Colonic mucosa (tissue), 4 donors: ENCODE results near the gene DCAF4L1. TPM values are rescaled to one million over a fixed set of nuclear protein-coding genes. Genes with fewer than 3 reads are reported as not detected.

Experiments
- DNase-seq: peaks from one replicate; pipeline ENCODE4 v3.0.0-alpha.2; 2020
- H3K27ac ChIP-seq: fragments of 200-600 bp; one replicate; pipeline ENCODE4 v1.8.0; 2021
- H3K27me3 ChIP-seq: fragments of 200-600 bp; one replicate; pipeline ENCODE4 v1.8.0; 2021
- H3K36me3 ChIP-seq: fragments of 200-600 bp; one replicate; pipeline ENCODE4 v1.8.0; 2021
- H3K4me1 ChIP-seq: fragments of 200-600 bp; one replicate; pipeline ENCODE4 v1.8.0; 2021; ENCODE audit warnings: mild to moderate bottlenecking
- H3K4me3 ChIP-seq: fragments of 200-600 bp; one replicate; pipeline ENCODE4 v1.8.0; 2021
- H3K9ac ChIP-seq, 2 donors: one replicate each; pipeline ENCODE4 v1.7.0; 2013; ENCODE audit warnings: control low read depth in 2 of 2, low read depth in 2 of 2, low read length in 2 of 2
- H3K9me3 ChIP-seq: fragments of 200-600 bp; one replicate; pipeline ENCODE4 v1.8.0; 2021
- intact Hi-C: fragments of 100-400 bp; cut with DNase I; formaldehyde crosslinking; loops from one replicate; pipeline ENCODE4 v1.14.1; 2022
- total RNA-seq, 2 donors: library from RNA; stranded (reverse); fragmentation: NEBNext Ultra II Directional in 1 of 2; extraction: Animal tissue kit (Norgen Biotek cat#: 25700) in 1 of 2; gene quantifications; one replicate each; pipeline ENCODE4 v1.2.1, GENCODE V29; 2021
- TF ChIP-seq, protein P1 (sequence below): fragments of 200-600 bp; IDR thresholded peaks from one replicate; pipeline ENCODE4 v1.8.0; 2022; ENCODE audit warnings: antibody characterized with exemption, mild to moderate bottlenecking
- donor health status: healthy.
- donor health status: DM: no; HTN: no; CAD: no.
- donor health status: DM: no; HTN: no; CAD: no.

DCAF4L1 gene
- total RNA-seq, 2 donors from 2014 or later: 0.05 to 0.15 TPM

DNA sequence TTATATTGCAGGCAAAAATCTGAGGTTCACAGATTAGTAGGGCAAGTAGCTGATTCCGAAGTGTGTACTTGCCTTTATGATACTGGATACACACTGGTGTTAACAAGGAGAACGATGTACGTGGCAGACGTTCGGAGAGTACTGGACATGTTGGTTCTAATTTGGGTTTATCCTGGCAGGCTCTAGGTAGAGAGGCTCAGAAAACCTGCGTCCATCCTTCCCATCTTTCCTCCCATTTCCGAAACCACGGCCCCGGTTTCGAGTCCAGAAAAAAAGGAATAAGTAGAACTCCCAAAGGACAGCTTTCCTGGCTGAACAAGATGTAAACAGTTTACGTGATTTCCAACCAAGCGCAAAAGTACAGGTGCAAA lies 8.4 kb downstream of the DCAF4L1 start:
- peaks cover 10% of the 10 kb centered on the region for H3K4me1 ChIP-seq
- H3K27me3 ChIP-seq: no peaks in the 10 kb centered on the region
- TF ChIP-seq, protein P1, sequence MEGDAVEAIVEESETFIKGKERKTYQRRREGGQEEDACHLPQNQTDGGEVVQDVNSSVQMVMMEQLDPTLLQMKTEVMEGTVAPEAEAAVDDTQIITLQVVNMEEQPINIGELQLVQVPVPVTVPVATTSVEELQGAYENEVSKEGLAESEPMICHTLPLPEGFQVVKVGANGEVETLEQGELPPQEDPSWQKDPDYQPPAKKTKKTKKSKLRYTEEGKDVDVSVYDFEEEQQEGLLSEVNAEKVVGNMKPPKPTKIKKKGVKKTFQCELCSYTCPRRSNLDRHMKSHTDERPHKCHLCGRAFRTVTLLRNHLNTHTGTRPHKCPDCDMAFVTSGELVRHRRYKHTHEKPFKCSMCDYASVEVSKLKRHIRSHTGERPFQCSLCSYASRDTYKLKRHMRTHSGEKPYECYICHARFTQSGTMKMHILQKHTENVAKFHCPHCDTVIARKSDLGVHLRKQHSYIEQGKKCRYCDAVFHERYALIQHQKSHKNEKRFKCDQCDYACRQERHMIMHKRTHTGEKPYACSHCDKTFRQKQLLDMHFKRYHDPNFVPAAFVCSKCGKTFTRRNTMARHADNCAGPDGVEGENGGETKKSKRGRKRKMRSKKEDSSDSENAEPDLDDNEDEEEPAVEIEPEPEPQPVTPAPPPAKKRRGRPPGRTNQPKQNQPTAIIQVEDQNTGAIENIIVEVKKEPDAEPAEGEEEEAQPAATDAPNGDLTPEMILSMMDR: no peak
- no peak for DNase-seq
- peak overlapping the region; percentile 8 to 49 for H3K9ac ChIP-seq
- peak overlapping the region; percentile 89 for H3K4me3 ChIP-seq
- intact Hi-C loops: no loop called here
- no peaks in the 10 kb centered on the region for H3K36me3 ChIP-seq
- H3K27ac ChIP-seq: peak overlapping the region; percentile 75
- no peaks in the 10 kb centered on the region for H3K9me3 ChIP-seq

DNA sequence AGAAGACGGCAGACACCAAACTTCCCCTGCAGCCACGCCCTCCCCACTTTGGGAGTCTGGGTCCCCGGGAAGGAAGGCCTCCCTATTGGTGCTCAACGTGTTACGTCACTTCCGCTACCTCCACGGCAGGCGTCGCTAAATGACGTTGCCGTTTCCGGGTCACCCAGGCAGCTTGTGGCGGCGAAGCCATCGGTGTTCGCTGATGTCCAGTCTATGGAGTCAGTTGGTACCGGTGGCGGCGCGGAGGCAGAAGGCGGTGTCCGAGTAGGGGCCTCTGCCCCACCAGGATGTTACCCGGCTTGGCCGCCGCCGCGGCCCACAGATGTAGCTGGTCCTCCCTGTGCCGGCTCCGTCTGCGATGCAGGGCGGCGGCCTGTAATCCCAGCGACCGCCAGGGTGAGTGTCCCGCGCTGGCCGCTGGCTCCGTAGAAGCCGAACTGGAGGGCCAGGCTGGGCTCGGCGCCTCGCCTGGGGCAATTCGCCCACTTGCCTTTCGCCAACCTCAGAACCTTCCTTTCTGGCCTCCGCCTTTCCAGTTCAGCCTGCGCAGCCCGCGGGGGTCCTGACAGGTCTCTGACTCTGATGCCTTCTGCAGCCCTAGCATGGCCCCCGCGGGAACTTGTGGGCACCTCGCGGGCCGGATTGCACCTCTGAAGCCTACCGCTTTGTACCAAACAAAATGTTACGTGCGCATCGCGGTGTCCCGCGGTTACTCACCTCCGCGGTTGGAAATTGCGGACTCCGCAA lies 9.0 kb downstream of the DCAF4L1 start, which contains the start of gene SLC30A9:
Gene SLC30A9 (plus strand): TSS at position 166 of the 747 bp plus-strand sequence. CDS start 122 bp downstream, at position 288.
- H3K36me3 ChIP-seq: no peaks in the 10 kb centered on the region
- TF ChIP-seq, protein P1: peak; percentile 34
- peaks cover 10% of the 10 kb centered on the region for H3K4me1 ChIP-seq
- no peaks in the 10 kb centered on the region for H3K9me3 ChIP-seq
- intact Hi-C loops: no loop called here
- H3K9ac ChIP-seq: peak within 1 kb of the TSS; percentile 67 to 90
- H3K4me3 ChIP-seq: peak within 1 kb of the TSS; percentile 89
- H3K27ac ChIP-seq: peak within 1 kb of the TSS; percentile 75
- DNase-seq: peak; percentile 97
- no peaks in the 10 kb centered on the region for H3K27me3 ChIP-seq

DNA sequence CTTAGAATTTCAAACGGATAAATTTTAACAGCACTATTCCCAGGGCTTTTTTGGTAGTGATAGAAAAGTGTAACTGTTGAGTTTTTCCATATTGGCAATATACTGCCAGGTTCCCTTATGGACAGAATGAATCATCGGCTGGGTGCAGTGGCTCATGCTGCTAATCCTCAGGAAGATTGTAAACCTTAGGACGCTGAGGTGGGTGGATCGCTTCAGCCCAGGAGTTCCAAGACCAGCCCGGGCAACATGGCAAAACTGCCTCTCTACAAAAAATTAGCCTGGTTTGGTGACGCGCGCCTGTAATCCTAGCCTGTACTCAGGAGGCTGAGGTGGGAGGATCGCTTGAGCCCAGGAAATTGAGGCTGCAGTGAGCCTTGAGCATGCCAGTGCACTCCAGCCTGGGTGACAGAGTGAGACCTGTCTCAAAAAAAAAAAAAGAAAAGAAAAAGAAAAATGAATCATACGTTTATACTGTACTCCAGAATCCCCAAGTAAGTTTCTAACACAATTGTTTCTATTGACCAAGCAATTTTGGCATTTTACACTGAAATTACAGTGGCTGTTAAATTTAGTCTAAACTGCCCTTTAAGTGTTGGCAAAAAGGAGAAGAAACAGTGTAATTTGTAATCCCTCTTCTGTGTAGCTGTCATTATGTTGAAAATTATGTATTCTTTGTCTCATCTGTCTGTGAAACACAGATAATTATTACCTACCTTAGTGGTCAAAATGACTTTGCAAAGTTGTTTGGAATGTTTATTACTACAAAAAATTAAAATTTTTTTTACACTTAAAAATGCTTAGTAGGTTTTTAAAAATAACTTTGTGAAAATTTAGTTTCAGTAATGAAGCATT lies 10.6 kb downstream of the DCAF4L1 start:
- H3K27ac ChIP-seq: no peak overlapping the region
- peaks cover 10% of the 10 kb centered on the region for H3K4me1 ChIP-seq
- TF ChIP-seq, protein P1: no peak
- H3K9ac ChIP-seq: no peak overlapping the region
- DNase-seq: no peak
- H3K4me3 ChIP-seq: no peak overlapping the region
- H3K27me3 ChIP-seq: no peaks in the 10 kb centered on the region
- no peaks in the 10 kb centered on the region for H3K36me3 ChIP-seq
- intact Hi-C loops: no loop called here
- no peaks in the 10 kb centered on the region for H3K9me3 ChIP-seq

DNA sequence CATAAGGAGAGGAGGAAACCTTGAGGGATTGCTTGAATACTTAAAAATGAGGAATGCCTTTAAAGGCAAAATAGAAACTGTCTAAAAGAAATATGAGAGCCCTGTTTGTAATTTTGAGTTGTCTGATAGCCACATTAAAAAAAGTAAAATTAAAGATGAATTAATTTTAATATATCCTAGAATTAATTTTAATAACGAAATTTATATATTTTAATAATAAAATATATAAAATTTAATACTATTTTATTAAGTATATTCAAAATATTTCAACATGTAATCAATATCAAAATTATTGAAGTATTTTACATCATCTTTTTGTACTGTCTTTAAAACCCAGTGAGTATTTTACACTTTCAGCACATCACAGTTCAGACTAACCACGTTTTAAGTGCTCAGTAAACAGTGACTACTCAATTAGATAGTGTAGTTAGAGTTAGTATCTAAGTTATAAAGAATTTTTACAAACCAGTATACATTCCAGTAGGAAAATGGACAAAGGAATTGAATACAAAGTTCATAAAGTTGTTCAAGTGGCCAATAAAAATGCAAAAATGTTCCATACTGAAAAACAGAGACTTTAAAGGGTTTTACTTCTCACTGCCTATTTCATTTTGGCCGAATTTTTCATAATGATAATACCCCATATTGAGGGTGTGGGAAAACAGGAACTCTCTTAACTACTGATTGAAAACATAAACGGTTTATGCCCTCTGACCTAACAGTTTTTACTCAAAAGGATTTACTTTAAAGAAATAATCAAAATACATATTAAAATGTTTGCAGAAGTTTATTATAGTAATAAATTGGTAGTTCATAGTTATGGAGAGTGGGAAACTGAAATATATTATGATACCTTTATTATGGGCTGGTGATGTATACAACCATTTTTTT lies 11.7 kb downstream of the DCAF4L1 start:
- Histone ChIP-seq H3K4me1 (peaks cover 10% of the 10 kb centered on the region), H3K36me3 (no peaks in the 10 kb centered on the region), H3K4me3 (no peak overlapping the region), H3K9me3 (no peaks in the 10 kb centered on the region), H3K9ac (no peak overlapping the region), H3K27ac (no peak overlapping the region), H3K27me3 (no peaks in the 10 kb centered on the region)
- no peak for DNase-seq
- TF ChIP-seq, protein P1: no peak
- intact Hi-C loops: no loop called here

DNA sequence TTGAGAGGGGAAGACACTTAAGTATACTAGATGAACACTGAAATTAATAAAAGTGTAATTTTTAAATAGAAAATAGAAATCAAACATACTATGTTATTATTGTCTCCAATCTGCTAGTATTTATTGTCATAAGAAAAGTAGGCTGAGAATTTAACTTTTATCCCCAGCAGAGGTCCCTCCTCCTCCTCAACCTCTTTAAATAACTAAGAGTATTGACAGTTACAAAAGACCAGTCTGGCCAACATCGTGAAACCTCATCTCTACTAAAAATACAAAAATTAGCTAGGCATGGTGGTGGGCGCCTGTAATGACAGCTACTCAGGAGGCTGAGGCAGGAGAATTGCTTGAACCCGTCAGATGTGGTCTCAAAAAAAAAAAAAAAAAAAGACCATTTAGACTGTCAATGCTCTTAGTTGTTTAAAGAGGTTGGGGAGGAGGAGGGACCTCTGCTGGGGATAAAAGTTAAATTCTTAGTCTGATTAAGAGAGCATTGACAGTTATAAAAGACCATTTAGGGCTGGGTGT lies 13.0 kb downstream of the DCAF4L1 start:
- Histone ChIP-seq H3K4me1 (peaks cover 10% of the 10 kb centered on the region), H3K36me3 (no peaks in the 10 kb centered on the region), H3K9me3 (no peaks in the 10 kb centered on the region), H3K27ac (no peak overlapping the region), H3K9ac (no peak overlapping the region), H3K27me3 (no peaks in the 10 kb centered on the region), H3K4me3 (no peak overlapping the region)
- TF ChIP-seq, protein P1: no peak
- intact Hi-C loops: no loop called here
- DNase-seq: no peak
